WTC11 (cell line): ENCODE data around the gene INSC. TPM values are rescaled to one million over a fixed set of nuclear protein-coding genes. Genes with fewer than 3 reads are reported as not detected.

Experiments
- ATAC-seq: fragments of 200-7000 bp; cut with Tn5 transposase; 2 replicates; pipeline ENCODE4 v1.10.0; 2021; ENCODE audit warnings: mild to moderate bottlenecking, moderate library complexity
- CTCF ChIA-PET: fragments of 300-600 bp; sonication (Branson Sonifier 250); formaldehyde crosslinking; loops from one replicate; lab custom pipeline; 2021; ENCODE audit warnings: antibody characterized with exemption; lab: Charles Lee
- POLR2A ChIA-PET: fragments of 350-600 bp; sonication (Branson Sonifier 250); formaldehyde crosslinking; loops from one replicate; lab custom pipeline; 2021; ENCODE audit warnings: antibody characterized with exemption; lab: Charles Lee
- DNase-seq: peaks from one replicate; pipeline ENCODE4 v3.0.0; 2021; ENCODE audit warnings: low spot score
- H3K27ac Mint-ChIP-seq: 2 replicates; pipeline ENCODE4 v1.8.0; 2021; ENCODE audit warnings: mixed read lengths
- H3K27me3 Mint-ChIP-seq: 2 replicates; pipeline ENCODE4 v1.8.0; 2021; ENCODE audit warnings: low read depth, mild to moderate bottlenecking, moderate library complexity, mixed read lengths
- H3K36me3 Mint-ChIP-seq: 2 replicates; pipeline ENCODE4 v1.8.0; 2021; ENCODE audit warnings: mixed read lengths
- H3K4me1 Mint-ChIP-seq: 2 replicates; pipeline ENCODE4 v1.8.0; 2022; ENCODE audit warnings: mixed read lengths
- H3K4me3 Mint-ChIP-seq: 2 replicates; pipeline ENCODE4 v1.8.0; 2021; ENCODE audit warnings: mild to moderate bottlenecking, moderate library complexity, mixed read lengths
- H3K9me3 Mint-ChIP-seq: 2 replicates; pipeline ENCODE4 v1.8.0; 2021; ENCODE audit warnings: mixed read lengths
- AR ChIP-seq: fragments of 250-450 bp; sonication (Bioruptor Pico); IDR thresholded peaks from 2 replicates; pipeline ENCODE4 v1.9.0; 2021; ENCODE audit warnings: mild to moderate bottlenecking
- ATF3 ChIP-seq: sonication (generic); formaldehyde crosslinking; conservative IDR thresholded peaks from 2 replicates; pipeline ENCODE4 v1.8.1; 2022; ENCODE audit warnings: mild to moderate bottlenecking, missing genetic modification reagents
- ATF6 ChIP-seq: sonication (generic); formaldehyde crosslinking; IDR thresholded peaks from 2 replicates; pipeline ENCODE4 v1.8.1; 2023; ENCODE audit warnings: mild to moderate bottlenecking, missing genetic modification reagents
- CREB1 ChIP-seq: sonication (generic); formaldehyde crosslinking; IDR thresholded peaks from 2 replicates; pipeline ENCODE4 v1.8.0; 2023; ENCODE audit warnings: mild to moderate bottlenecking, missing genetic modification reagents
- FOXP1 ChIP-seq: sonication (generic); formaldehyde crosslinking; IDR thresholded peaks from 2 replicates; pipeline ENCODE4 v1.8.0; 2022; ENCODE audit warnings: missing genetic modification reagents, mild to moderate bottlenecking, moderate library complexity, borderline replicate concordance
- GTF2I ChIP-seq: fragments of 250-450 bp; sonication (Bioruptor Pico); conservative IDR thresholded peaks from 2 replicates; pipeline ENCODE4 v1.4.0; 2021; ENCODE audit warnings: mild to moderate bottlenecking
- HMGA2 ChIP-seq: fragments of 250-450 bp; sonication (Bioruptor Pico); IDR thresholded peaks from 2 replicates; pipeline ENCODE4 v1.4.0; 2021; ENCODE audit warnings: mild to moderate bottlenecking, moderate library complexity
- NFATC4 ChIP-seq: fragments of 250-450 bp; sonication (Bioruptor Pico); IDR thresholded peaks from 2 replicates; pipeline ENCODE4 v1.9.0; 2021; ENCODE audit warnings: mild to moderate bottlenecking
- NR2C2 ChIP-seq: sonication (generic); formaldehyde crosslinking; IDR thresholded peaks from 2 replicates; pipeline ENCODE4 v1.8.0; 2022; ENCODE audit warnings: mild to moderate bottlenecking, missing genetic modification reagents
- NR3C1 ChIP-seq: sonication (generic); formaldehyde crosslinking; conservative IDR thresholded peaks from 2 replicates; pipeline ENCODE4 v1.8.1; 2023; ENCODE audit warnings: low read depth, mild to moderate bottlenecking, missing genetic modification reagents
- PREB ChIP-seq: sonication (generic); formaldehyde crosslinking; IDR thresholded peaks from 2 replicates; pipeline ENCODE4 v1.8.1; 2022; ENCODE audit warnings: mild to moderate bottlenecking, missing genetic modification reagents, moderate library complexity, borderline replicate concordance
- PRRX2 ChIP-seq: fragments of 250-450 bp; sonication (Bioruptor Pico); IDR thresholded peaks from 2 replicates; pipeline ENCODE4 v1.8.0; 2021; ENCODE audit warnings: mild to moderate bottlenecking
- USF2 ChIP-seq: sonication (generic); formaldehyde crosslinking; IDR thresholded peaks from 2 replicates; pipeline ENCODE4 v1.8.1; 2023; ENCODE audit warnings: mild to moderate bottlenecking, missing genetic modification reagents, moderate library complexity
- ZBTB21 ChIP-seq: sonication (generic); formaldehyde crosslinking; IDR thresholded peaks from 2 replicates; pipeline ENCODE4 v1.8.1; 2023; ENCODE audit warnings: mild to moderate bottlenecking, missing genetic modification reagents, borderline replicate concordance
- ZNF138 ChIP-seq: sonication (generic); formaldehyde crosslinking; conservative IDR thresholded peaks from 2 replicates; pipeline ENCODE4 v1.8.1; 2022; ENCODE audit warnings: mild to moderate bottlenecking, moderate library complexity, missing genetic modification reagents
- ZNF317 ChIP-seq: sonication (generic); formaldehyde crosslinking; IDR thresholded peaks from 2 replicates; pipeline ENCODE4 v1.8.1; 2023; ENCODE audit warnings: low read depth, mild to moderate bottlenecking, moderate library complexity, missing genetic modification reagents, borderline replicate concordance
- total RNA-seq: library from RNA; stranded (reverse); gene quantifications from 3 replicates; pipeline ENCODE4 v1.2.3, GENCODE V29; 2021
- TF ChIP-seq, protein P1 (sequence below): fragments of 250-450 bp; sonication (Bioruptor Pico); IDR thresholded peaks from 2 replicates; pipeline ENCODE4 v1.9.0; 2021; ENCODE audit warnings: mild to moderate bottlenecking, borderline replicate concordance
- TF ChIP-seq, protein P2 (sequence below): sonication (generic); formaldehyde crosslinking; IDR thresholded peaks from 2 replicates; pipeline ENCODE4 v1.8.0; 2022; ENCODE audit warnings: mild to moderate bottlenecking, missing genetic modification reagents

INSC gene
- total RNA-seq, 1 experiment from 2014 or later: 0.44 TPM

GRCh38 chr11:15145151-15145550 lies 30.4 kb downstream of the INSC start:
- peaks cover 3% of the 10 kb centered on the region; the same call in 1 of the 2 replicates for H3K4me1 Mint-ChIP-seq
- TF ChIP-seq ATF3: no peak
- no peak for TF ChIP-seq CREB1
- no peak for TF ChIP-seq NR3C1
- TF ChIP-seq, protein P1, sequence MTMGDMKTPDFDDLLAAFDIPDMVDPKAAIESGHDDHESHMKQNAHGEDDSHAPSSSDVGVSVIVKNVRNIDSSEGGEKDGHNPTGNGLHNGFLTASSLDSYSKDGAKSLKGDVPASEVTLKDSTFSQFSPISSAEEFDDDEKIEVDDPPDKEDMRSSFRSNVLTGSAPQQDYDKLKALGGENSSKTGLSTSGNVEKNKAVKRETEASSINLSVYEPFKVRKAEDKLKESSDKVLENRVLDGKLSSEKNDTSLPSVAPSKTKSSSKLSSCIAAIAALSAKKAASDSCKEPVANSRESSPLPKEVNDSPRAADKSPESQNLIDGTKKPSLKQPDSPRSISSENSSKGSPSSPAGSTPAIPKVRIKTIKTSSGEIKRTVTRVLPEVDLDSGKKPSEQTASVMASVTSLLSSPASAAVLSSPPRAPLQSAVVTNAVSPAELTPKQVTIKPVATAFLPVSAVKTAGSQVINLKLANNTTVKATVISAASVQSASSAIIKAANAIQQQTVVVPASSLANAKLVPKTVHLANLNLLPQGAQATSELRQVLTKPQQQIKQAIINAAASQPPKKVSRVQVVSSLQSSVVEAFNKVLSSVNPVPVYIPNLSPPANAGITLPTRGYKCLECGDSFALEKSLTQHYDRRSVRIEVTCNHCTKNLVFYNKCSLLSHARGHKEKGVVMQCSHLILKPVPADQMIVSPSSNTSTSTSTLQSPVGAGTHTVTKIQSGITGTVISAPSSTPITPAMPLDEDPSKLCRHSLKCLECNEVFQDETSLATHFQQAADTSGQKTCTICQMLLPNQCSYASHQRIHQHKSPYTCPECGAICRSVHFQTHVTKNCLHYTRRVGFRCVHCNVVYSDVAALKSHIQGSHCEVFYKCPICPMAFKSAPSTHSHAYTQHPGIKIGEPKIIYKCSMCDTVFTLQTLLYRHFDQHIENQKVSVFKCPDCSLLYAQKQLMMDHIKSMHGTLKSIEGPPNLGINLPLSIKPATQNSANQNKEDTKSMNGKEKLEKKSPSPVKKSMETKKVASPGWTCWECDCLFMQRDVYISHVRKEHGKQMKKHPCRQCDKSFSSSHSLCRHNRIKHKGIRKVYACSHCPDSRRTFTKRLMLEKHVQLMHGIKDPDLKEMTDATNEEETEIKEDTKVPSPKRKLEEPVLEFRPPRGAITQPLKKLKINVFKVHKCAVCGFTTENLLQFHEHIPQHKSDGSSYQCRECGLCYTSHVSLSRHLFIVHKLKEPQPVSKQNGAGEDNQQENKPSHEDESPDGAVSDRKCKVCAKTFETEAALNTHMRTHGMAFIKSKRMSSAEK (CRISPR knock-in tag): no peak
- TF ChIP-seq NR2C2: no peak
- no peak for TF ChIP-seq ZBTB21 (CRISPR knock-in tag)
- no peak for TF ChIP-seq FOXP1
- no peak for TF ChIP-seq NFATC4 (CRISPR knock-in tag)
- TF ChIP-seq, protein P2, sequence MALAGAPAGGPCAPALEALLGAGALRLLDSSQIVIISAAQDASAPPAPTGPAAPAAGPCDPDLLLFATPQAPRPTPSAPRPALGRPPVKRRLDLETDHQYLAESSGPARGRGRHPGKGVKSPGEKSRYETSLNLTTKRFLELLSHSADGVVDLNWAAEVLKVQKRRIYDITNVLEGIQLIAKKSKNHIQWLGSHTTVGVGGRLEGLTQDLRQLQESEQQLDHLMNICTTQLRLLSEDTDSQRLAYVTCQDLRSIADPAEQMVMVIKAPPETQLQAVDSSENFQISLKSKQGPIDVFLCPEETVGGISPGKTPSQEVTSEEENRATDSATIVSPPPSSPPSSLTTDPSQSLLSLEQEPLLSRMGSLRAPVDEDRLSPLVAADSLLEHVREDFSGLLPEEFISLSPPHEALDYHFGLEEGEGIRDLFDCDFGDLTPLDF: no peak
- TF ChIP-seq ZNF138 (CRISPR knock-in tag): no peak
- TF ChIP-seq, all 79 proteins: peak for 0
- ChIA-PET CTCF (no interaction called here), POLR2A (no interaction called here)
- H3K27me3 Mint-ChIP-seq: no peaks in the 10 kb centered on the region
- ATAC-seq (no peak), DNase-seq (no peak)
- no peak overlapping the region for H3K4me3 Mint-ChIP-seq
- H3K27ac Mint-ChIP-seq: no peak overlapping the region
- no peaks in the 10 kb centered on the region for H3K36me3 Mint-ChIP-seq
- H3K9me3 Mint-ChIP-seq: no peaks in the 10 kb centered on the region

GRCh38 chr11:15145615-15146014 lies 30.9 kb downstream of the INSC start:
- TF ChIP-seq ATF6 (CRISPR knock-in tag): no peak
- no peak for TF ChIP-seq PREB (CRISPR knock-in tag)
- TF ChIP-seq PRRX2 (CRISPR knock-in tag): no peak
- TF ChIP-seq ZBTB21 (CRISPR knock-in tag): no peak
- no peak for TF ChIP-seq ATF3
- no peak for TF ChIP-seq GTF2I (CRISPR knock-in tag)
- TF ChIP-seq HMGA2 (CRISPR knock-in tag): no peak
- TF ChIP-seq AR (CRISPR knock-in tag): no peak
- no peak for TF ChIP-seq USF2
- TF ChIP-seq ZNF317 (CRISPR knock-in tag): no peak
- TF ChIP-seq, all 79 proteins: peak for 0
- no peak for DNase-seq
- ATAC-seq: no peak
- Mint-ChIP-seq H3K4me3 (no peak overlapping the region), H3K4me1 (peaks cover 3% of the 10 kb centered on the region; the same call in 1 of the 2 replicates), H3K9me3 (no peaks in the 10 kb centered on the region), H3K27me3 (no peaks in the 10 kb centered on the region), H3K36me3 (no peaks in the 10 kb centered on the region), H3K27ac (no peak overlapping the region)
- POLR2A ChIA-PET: no interaction called here
- CTCF ChIA-PET: interaction anchor here (1.4 kb wide), 1 partner anchor 14 kb away, joined by 4 read pairs; no protein-coding TSS in a partner anchor
